Measurements from ENCODE around the gene SLC27A3. TPM values are rescaled to one million over a fixed set of nuclear protein-coding genes. Genes with fewer than 3 reads are reported as not detected.

Gene SLC27A3
- total RNA-seq, 1 experiment from 2014 or later, result 38.9 TPM

GRCh38 chr1:153741986-153742385, 33.2 kb upstream of the SLC27A3 start:
- Mint-ChIP-seq H3K4me3 (no peak overlapping the region), H3K4me1 (peaks cover 58% of the 10 kb centered on the region), H3K36me3 (peaks cover 42% of the 10 kb centered on the region), H3K27ac (peak overlapping the region; percentile 29), H3K9me3 (no peaks in the 10 kb centered on the region), H3K27me3 (ENCODE audit: low read depth) (no peaks in the 10 kb centered on the region)
- DNase-seq (ENCODE audit: low spot score), result no peak
- TF ChIP-seq ZNF138 (CRISPR knock-in tag; conservative IDR thresholded peaks at IDR 0.05) (no peak), HMGXB4 (CRISPR knock-in tag; IDR thresholded peaks at IDR 0.05) (no peak), ATF2 (CRISPR knock-in tag; IDR thresholded peaks at IDR 0.05; ENCODE audit: borderline replicate concordance, low read depth) (no peak), MXD4 (CRISPR knock-in tag; IDR thresholded peaks at IDR 0.05; ENCODE audit: borderline replicate concordance) (no peak), JAZF1 (CRISPR knock-in tag; IDR thresholded peaks at IDR 0.05) (no peak), CREM (CRISPR knock-in tag; IDR thresholded peaks at IDR 0.05) (no peak), FOXK1 (CRISPR knock-in tag; IDR thresholded peaks at IDR 0.05) (no peak), USF2 (CRISPR knock-in tag; IDR thresholded peaks at IDR 0.05) (no peak), MYBL2 (CRISPR knock-in tag; IDR thresholded peaks at IDR 0.05) (no peak), ZNF416 (CRISPR knock-in tag; IDR thresholded peaks at IDR 0.05) (no peak), ZNF219 (CRISPR knock-in tag; IDR thresholded peaks at IDR 0.05; ENCODE audit: borderline replicate concordance) (no peak), ZNF425 (CRISPR knock-in tag; conservative IDR thresholded peaks at IDR 0.05) (no peak), RORB (CRISPR knock-in tag; IDR thresholded peaks at IDR 0.05) (no peak), ZSCAN18 (CRISPR knock-in tag; IDR thresholded peaks at IDR 0.05) (no peak), NR2C2 (CRISPR knock-in tag; IDR thresholded peaks at IDR 0.05) (no peak), CBFB (CRISPR knock-in tag; IDR thresholded peaks at IDR 0.05; ENCODE audit: low read depth) (no peak), SMAD4 (CRISPR knock-in tag; IDR thresholded peaks at IDR 0.05) (no peak), MAX (CRISPR knock-in tag; IDR thresholded peaks at IDR 0.05) (no peak), SP1 (CRISPR knock-in tag; conservative IDR thresholded peaks at IDR 0.05) (no peak)
- CTCF ChIA-PET, result interaction anchor here (2.6 kb wide), 1 partner anchor 64 kb away, joined by 9 read pairs; the partner anchor contains the start of gene NPR1
- POLR2A ChIA-PET, result no interaction called here
- no peak for ATAC-seq
